SK-N-MC (cell line): Measurements from ENCODE around the gene NALCN.

Experiments used
- EZH2 ChIP-seq: fragments of 200-600 bp; sonication (generic); IDR thresholded peaks from one replicate; pipeline ENCODE4 v1.6.1; 2017; ENCODE audit warnings: antibody characterized with exemption
- FOXP2 ChIP-seq: optimal IDR thresholded peaks from 2 replicates; pipeline ENCODE3; 2011; ENCODE audit warnings: mild to moderate bottlenecking, moderate library complexity; ENCODE audit not compliant: insufficient read depth; ENCODE audit errors: extremely low read length, control extremely low read depth
- POLR2AphosphoS5 ChIP-seq: IDR thresholded peaks from 2 replicates; pipeline ENCODE4 v1.6.1; 2012; ENCODE audit warnings: mild to moderate bottlenecking, low read depth, low read length, borderline replicate concordance

- no peak for TF ChIP-seq POLR2AphosphoS5
- TF ChIP-seq EZH2 = no peak
- TF ChIP-seq FOXP2 = no peak
These were observed 112.8 kb downstream of the NALCN start for GRCh38 chr13:101303521-101303920.
